ENCODE results near the gene SLC37A1. TPM values are rescaled to one million over a fixed set of nuclear protein-coding genes. Genes with fewer than 3 reads are reported as not detected.

The SLC37A1 gene
- total RNA-seq, 1 experiment from 2014 or later, result 37.7 TPM

GRCh38 chr21:42545317-42545716 is 31.7 kb downstream of the SLC37A1 start:
- H3K23me2 ChIP-seq (ENCODE audit: insufficient read length, low read depth, low read length, poor library complexity, severe bottlenecking), result no peaks in the 10 kb centered on the region
- no peaks in the 10 kb centered on the region for H3K4me1 ChIP-seq (ENCODE audit: insufficient read depth, low read length)
- no peak overlapping the region for H3K56ac ChIP-seq (ENCODE audit: insufficient read length, low read depth, low read length)
- DNase-seq, result no peak
- H4K91ac ChIP-seq (ENCODE audit: insufficient read length, low read depth, low read length), result no peak overlapping the region
- H3K27ac ChIP-seq (ENCODE audit: insufficient read length, low read depth, low read length), result no peak overlapping the region
- H2BK15ac ChIP-seq (ENCODE audit: low read depth, low read length), result no peak overlapping the region
- no peak overlapping the region for H3K4me3 Mint-ChIP-seq
- no peak overlapping the region for H3K14ac ChIP-seq (ENCODE audit: insufficient read depth, low read length)
- no peak overlapping the region for H2AK5ac ChIP-seq (ENCODE audit: insufficient read length, low read length)
- no peak overlapping the region for H2BK12ac ChIP-seq (ENCODE audit: insufficient read length, low read depth, low read length)
- no peak overlapping the region for H3K9ac ChIP-seq (ENCODE audit: extremely low read depth, insufficient read length, low read length)
- peak overlapping the region in 1 of 3 experiments; percentile 87; a peak in 1 of 7 replicates for H3K27ac Mint-ChIP-seq
- no peaks in the 10 kb centered on the region for H3K27me3 ChIP-seq (ENCODE audit: insufficient read depth, low read length)
- no peak overlapping the region for H2AFZ ChIP-seq (ENCODE audit: low read length)
- no peak overlapping the region for H4K5ac ChIP-seq (ENCODE audit: insufficient read length, low read depth, low read length)
- TF ChIP-seq CTCF (conservative IDR thresholded peaks at IDR 0.05), result no peak
- no peak overlapping the region for H2BK20ac ChIP-seq (ENCODE audit: low read depth, low read length, poor library complexity, severe bottlenecking)
- H4K8ac ChIP-seq (replicated peaks; ENCODE audit: insufficient read length, low read depth, low read length), result no peak overlapping the region
- no CpG with 5 or more reads among the region's 4 CpGs for WGBS (ENCODE audit: extremely low coverage, insufficient read length, low lambda C conversion rate)
- no peak overlapping the region for H3K23ac ChIP-seq (ENCODE audit: insufficient read length, low read depth, low read length)
- peaks cover 19 to 77% (median 60%) of the 10 kb centered on the region in 3 experiments; a peak in 6 of 7 replicates for H3K36me3 Mint-ChIP-seq (ENCODE audit: insufficient read depth in 1 of 3, low read depth in 3 of 3)
- no peaks in the 10 kb centered on the region for H3K27me3 Mint-ChIP-seq (ENCODE audit: low read depth)
- H2BK5ac ChIP-seq (ENCODE audit: insufficient read length, low read length), result no peak overlapping the region
- H3K79me1 ChIP-seq (ENCODE audit: insufficient read depth, low read depth, low read length, poor library complexity, severe bottlenecking), result no peaks in the 10 kb centered on the region
- H3K4me2 ChIP-seq (ENCODE audit: insufficient read depth, insufficient read length, low read length), result no peak overlapping the region
- no peak overlapping the region for H3T11ph ChIP-seq (ENCODE audit: low read length)
- H3K18ac ChIP-seq (ENCODE audit: insufficient read length, low read depth, low read length), result no peak overlapping the region
- no peaks in the 10 kb centered on the region for H3K9me3 Mint-ChIP-seq
- no peaks in the 10 kb centered on the region for H3K79me2 ChIP-seq (ENCODE audit: insufficient read depth, low read length)
- H4K20me1 ChIP-seq (ENCODE audit: control insufficient read depth, insufficient read depth, insufficient read length), result no peaks in the 10 kb centered on the region
- H3K4me1 Mint-ChIP-seq, result peaks cover 20 to 23% of the 10 kb centered on the region in 2 experiments
- H3K4ac ChIP-seq (ENCODE audit: low read depth, low read length), result no peak overlapping the region
- H3K9me3 ChIP-seq (ENCODE audit: control insufficient read depth, low read depth, low read length), result no peaks in the 10 kb centered on the region
- no peak overlapping the region for H2BK120ac ChIP-seq (ENCODE audit: low read depth, low read length, poor library complexity, severe bottlenecking)
